HEK293 (cell line): Measurements from ENCODE around the gene SPATA6L.

Experiments used
- GLI4 ChIP-seq: fragments of 450-650 bp; formaldehyde crosslinking; IDR thresholded peaks from 2 replicates; pipeline ENCODE4 v1.5.1; 2016; ENCODE audit warnings: missing biosample characterization, missing genetic modification characterization
- KLF10 ChIP-seq: fragments of 450-650 bp; IDR thresholded peaks from 2 replicates; pipeline ENCODE4 v1.5.1; 2018; ENCODE audit warnings: missing biosample characterization, mild to moderate bottlenecking, missing genetic modification characterization
- ZNF341 ChIP-seq: fragments of 450-650 bp; formaldehyde crosslinking; IDR thresholded peaks from 2 replicates; pipeline ENCODE4; 2016; ENCODE audit warnings: low read depth, missing biosample characterization, missing genetic modification characterization
- TF ChIP-seq, protein P1 (sequence below): fragments of 450-650 bp; formaldehyde crosslinking; IDR thresholded peaks from 2 replicates; pipeline ENCODE4 v1.5.1; 2016; ENCODE audit warnings: missing biosample characterization, missing genetic modification characterization
- TF ChIP-seq, protein P2 (sequence below): fragments of 450-650 bp; formaldehyde crosslinking; IDR thresholded peaks from 2 replicates; pipeline ENCODE4 v1.5.1; 2016; ENCODE audit warnings: missing biosample characterization, missing genetic modification characterization, borderline replicate concordance
- TF ChIP-seq, protein P3 (sequence below): fragments of 450-650 bp; formaldehyde crosslinking; IDR thresholded peaks from 2 replicates; pipeline ENCODE4 v1.5.0; 2017; ENCODE audit warnings: missing biosample characterization, missing genetic modification characterization, borderline replicate concordance

DNA sequence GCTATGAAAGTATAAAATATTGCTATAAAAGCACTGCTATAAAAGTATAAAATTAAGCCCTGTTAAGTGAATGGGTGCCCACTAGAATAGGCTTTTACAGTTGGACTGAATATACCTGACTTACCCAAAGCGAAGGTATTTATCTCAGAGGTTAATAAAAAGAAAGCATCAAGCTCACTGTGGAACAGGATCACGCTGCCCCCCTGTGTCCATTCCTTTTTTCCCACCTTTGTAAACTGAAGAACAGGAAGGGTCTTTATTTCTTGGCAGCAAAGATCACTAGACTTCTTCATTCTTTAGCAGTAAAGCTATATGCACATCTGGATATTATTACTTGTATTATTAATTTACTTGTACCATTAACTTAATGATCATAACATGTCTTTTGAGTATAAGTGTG, 26.3 kb downstream of the SPATA6L start:
- TF ChIP-seq, protein P1, sequence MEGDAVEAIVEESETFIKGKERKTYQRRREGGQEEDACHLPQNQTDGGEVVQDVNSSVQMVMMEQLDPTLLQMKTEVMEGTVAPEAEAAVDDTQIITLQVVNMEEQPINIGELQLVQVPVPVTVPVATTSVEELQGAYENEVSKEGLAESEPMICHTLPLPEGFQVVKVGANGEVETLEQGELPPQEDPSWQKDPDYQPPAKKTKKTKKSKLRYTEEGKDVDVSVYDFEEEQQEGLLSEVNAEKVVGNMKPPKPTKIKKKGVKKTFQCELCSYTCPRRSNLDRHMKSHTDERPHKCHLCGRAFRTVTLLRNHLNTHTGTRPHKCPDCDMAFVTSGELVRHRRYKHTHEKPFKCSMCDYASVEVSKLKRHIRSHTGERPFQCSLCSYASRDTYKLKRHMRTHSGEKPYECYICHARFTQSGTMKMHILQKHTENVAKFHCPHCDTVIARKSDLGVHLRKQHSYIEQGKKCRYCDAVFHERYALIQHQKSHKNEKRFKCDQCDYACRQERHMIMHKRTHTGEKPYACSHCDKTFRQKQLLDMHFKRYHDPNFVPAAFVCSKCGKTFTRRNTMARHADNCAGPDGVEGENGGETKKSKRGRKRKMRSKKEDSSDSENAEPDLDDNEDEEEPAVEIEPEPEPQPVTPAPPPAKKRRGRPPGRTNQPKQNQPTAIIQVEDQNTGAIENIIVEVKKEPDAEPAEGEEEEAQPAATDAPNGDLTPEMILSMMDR (tag by site-specific recombination), result peak; percentile 35; the same call in 1 of the 2 replicates
- TF ChIP-seq, protein P2, sequence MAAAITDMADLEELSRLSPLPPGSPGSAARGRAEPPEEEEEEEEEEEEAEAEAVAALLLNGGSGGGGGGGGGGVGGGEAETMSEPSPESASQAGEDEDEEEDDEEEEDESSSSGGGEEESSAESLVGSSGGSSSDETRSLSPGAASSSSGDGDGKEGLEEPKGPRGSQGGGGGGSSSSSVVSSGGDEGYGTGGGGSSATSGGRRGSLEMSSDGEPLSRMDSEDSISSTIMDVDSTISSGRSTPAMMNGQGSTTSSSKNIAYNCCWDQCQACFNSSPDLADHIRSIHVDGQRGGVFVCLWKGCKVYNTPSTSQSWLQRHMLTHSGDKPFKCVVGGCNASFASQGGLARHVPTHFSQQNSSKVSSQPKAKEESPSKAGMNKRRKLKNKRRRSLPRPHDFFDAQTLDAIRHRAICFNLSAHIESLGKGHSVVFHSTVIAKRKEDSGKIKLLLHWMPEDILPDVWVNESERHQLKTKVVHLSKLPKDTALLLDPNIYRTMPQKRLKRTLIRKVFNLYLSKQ (tag by site-specific recombination), result no peak
- TF ChIP-seq ZNF341 (tag by site-specific recombination), result no peak
- no peak for TF ChIP-seq GLI4 (tag by site-specific recombination)
- no peak for TF ChIP-seq KLF10 (tag by site-specific recombination)
- TF ChIP-seq, protein P3, sequence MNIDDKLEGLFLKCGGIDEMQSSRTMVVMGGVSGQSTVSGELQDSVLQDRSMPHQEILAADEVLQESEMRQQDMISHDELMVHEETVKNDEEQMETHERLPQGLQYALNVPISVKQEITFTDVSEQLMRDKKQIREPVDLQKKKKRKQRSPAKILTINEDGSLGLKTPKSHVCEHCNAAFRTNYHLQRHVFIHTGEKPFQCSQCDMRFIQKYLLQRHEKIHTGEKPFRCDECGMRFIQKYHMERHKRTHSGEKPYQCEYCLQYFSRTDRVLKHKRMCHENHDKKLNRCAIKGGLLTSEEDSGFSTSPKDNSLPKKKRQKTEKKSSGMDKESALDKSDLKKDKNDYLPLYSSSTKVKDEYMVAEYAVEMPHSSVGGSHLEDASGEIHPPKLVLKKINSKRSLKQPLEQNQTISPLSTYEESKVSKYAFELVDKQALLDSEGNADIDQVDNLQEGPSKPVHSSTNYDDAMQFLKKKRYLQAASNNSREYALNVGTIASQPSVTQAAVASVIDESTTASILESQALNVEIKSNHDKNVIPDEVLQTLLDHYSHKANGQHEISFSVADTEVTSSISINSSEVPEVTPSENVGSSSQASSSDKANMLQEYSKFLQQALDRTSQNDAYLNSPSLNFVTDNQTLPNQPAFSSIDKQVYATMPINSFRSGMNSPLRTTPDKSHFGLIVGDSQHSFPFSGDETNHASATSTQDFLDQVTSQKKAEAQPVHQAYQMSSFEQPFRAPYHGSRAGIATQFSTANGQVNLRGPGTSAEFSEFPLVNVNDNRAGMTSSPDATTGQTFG, result no peak
